ENCODE results near the gene USP17L15.
"Not testable (repeated sequence)": the region's sequence is repeated elsewhere in the genome, so short reads cannot be mapped to it uniquely, and the experiment has no call there.

DNA sequence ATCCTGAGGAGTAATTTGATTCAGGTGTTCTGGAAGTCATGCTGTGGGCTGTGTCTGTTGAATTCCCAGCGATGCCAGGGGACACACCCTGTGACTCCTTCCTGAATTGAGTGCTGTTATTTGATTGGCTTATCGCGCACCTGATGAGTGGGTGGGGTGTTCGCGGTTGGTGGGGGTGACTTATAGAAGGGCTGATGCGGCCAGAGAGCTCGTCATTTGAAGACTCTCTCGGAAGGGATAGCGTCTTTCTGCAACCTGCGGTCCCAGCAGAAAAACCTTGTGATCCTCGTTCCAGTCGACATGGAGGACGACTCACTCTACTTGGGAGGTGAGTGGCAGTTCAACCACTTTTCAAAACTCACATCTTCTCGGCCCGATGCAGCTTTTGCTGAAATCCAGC is 33.1 kb downstream of the USP17L15 start, which contains the start of gene USP17L22:
- TF ChIP-seq, protein P1, sequence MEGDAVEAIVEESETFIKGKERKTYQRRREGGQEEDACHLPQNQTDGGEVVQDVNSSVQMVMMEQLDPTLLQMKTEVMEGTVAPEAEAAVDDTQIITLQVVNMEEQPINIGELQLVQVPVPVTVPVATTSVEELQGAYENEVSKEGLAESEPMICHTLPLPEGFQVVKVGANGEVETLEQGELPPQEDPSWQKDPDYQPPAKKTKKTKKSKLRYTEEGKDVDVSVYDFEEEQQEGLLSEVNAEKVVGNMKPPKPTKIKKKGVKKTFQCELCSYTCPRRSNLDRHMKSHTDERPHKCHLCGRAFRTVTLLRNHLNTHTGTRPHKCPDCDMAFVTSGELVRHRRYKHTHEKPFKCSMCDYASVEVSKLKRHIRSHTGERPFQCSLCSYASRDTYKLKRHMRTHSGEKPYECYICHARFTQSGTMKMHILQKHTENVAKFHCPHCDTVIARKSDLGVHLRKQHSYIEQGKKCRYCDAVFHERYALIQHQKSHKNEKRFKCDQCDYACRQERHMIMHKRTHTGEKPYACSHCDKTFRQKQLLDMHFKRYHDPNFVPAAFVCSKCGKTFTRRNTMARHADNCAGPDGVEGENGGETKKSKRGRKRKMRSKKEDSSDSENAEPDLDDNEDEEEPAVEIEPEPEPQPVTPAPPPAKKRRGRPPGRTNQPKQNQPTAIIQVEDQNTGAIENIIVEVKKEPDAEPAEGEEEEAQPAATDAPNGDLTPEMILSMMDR (IDR thresholded peaks at IDR 0.05 in 4 of 5, conservative IDR thresholded peaks at IDR 0.05 in 1 of 5) = not testable (repeated sequence)
- TF ChIP-seq POLR2A (IDR thresholded peaks at IDR 0.05) = not testable (repeated sequence)
